HEK293T (cell line): Measurements from ENCODE around the gene LCE1F.

Source experiments
- ELF4 ChIP-seq: fragments of 450-650 bp; IDR thresholded peaks from 2 replicates; pipeline ENCODE4 v1.6.1; 2017; ENCODE audit warnings: antibody characterized with exemption
- FOXA1 ChIP-seq: fragments of 450-650 bp; IDR thresholded peaks from 2 replicates; pipeline ENCODE4 v1.6.1; 2016; ENCODE audit warnings: mild to moderate bottlenecking
- FOXM1 ChIP-seq: fragments of 450-650 bp; IDR thresholded peaks from 2 replicates; pipeline ENCODE4 v1.6.1; 2017; ENCODE audit warnings: mild to moderate bottlenecking, borderline replicate concordance
- SP1 ChIP-seq: fragments of 450-650 bp; IDR thresholded peaks from 2 replicates; pipeline ENCODE4 v1.6.1; 2017
- ZNF384 ChIP-seq: fragments of 450-650 bp; IDR thresholded peaks from 2 replicates; pipeline ENCODE4 v1.6.1; 2016

DNA sequence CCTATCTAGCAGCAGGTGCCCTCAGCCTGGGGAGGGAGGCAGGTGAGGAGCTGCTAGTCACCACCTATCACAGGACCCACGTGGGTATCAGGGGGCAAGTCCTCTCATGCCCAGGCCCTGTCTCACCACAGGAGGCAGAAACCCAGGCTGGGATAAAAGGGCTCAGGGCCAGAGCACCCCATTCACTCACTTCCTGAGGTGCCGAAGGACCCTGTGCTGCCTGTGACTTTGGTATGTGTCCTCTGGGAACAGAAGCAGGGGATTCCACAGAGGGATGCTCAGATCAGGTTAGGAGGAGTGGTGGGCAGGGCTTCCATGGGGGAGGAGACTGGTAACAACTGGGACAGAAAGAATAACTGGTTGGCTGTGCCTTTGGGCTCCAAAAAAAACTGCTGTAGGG is 11.1 kb downstream of the LCE1F start, which contains the start of gene LCE1E:
- TF ChIP-seq ELF4 (no peak), FOXM1 (no peak), SP1 (no peak), FOXA1 (no peak), ZNF384 (no peak)
